Caco-2 (cell line): ENCODE measurements around the gene CFAP141. TPM values are rescaled to one million over a fixed set of nuclear protein-coding genes. Genes with fewer than 3 reads are reported as not detected.

Experiments
- BruUV-seq: library from RNA; stranded (reverse); fragments of 400-500 nt; replicated peaks from 2 replicates; lab custom pipeline; 2021; lab: Mats Ljungman, UMichigan
- CTCF ChIA-PET: fragments of 300-600 bp; sonication (Branson Sonifier 250); formaldehyde crosslinking; loops from one replicate; lab custom pipeline; 2022; ENCODE audit warnings: antibody characterized with exemption; lab: Charles Lee
- POLR2A ChIA-PET: fragments of 300-600 bp; sonication (Branson Sonifier 250); formaldehyde crosslinking; loops from one replicate; lab custom pipeline; 2022; ENCODE audit warnings: antibody characterized with exemption; lab: Charles Lee
- DNase-seq, 2 experiments: peaks; one replicate each; pipeline versions ENCODE4 v3.0.0 to v3.0.0-alpha.2; 2020 to 2022
- H3K27me3 ChIP-seq: replicated peaks from 2 replicates; pipeline ENCODE4 v1.6.0; 2011; ENCODE audit warnings: low read length; ENCODE audit not compliant: control insufficient read depth, insufficient read depth
- H3K36me3 ChIP-seq: 2 replicates; pipeline ENCODE4 v1.5.1; 2011; ENCODE audit warnings: low read length; ENCODE audit not compliant: control insufficient read depth, insufficient read depth
- H3K4me1 ChIP-seq: fragments of 250-450 bp; sonication (Bioruptor Pico); 2 replicates; pipeline ENCODE4 v1.5.1; 2020; ENCODE audit warnings: mild to moderate bottlenecking
- H3K4me3 ChIP-seq: 2 replicates; pipeline ENCODE4 v1.5.1; 2011; ENCODE audit warnings: low read depth, mild to moderate bottlenecking, control low read depth, low read length
- H3K9me3 ChIP-seq: fragments of 250-450 bp; sonication (Bioruptor Pico); 2 replicates; pipeline ENCODE4 v1.5.1; 2020; ENCODE audit warnings: mild to moderate bottlenecking, moderate library complexity
- H3K27ac Mint-ChIP-seq: one replicate; pipeline ENCODE4 v1.8.0; 2022; ENCODE audit warnings: mixed read lengths; ENCODE audit not compliant: unreplicated experiment
- H3K27me3 Mint-ChIP-seq: one replicate; pipeline ENCODE4 v1.8.0; 2022; ENCODE audit warnings: mixed read lengths; ENCODE audit not compliant: insufficient read depth, unreplicated experiment
- H3K36me3 Mint-ChIP-seq: one replicate; pipeline ENCODE4 v1.8.0; 2022; ENCODE audit warnings: mild to moderate bottlenecking, mixed read lengths; ENCODE audit not compliant: insufficient read depth, unreplicated experiment
- H3K4me1 Mint-ChIP-seq: one replicate; pipeline ENCODE4 v1.8.0; 2022; ENCODE audit warnings: low read depth, mixed read lengths; ENCODE audit not compliant: unreplicated experiment
- H3K4me3 Mint-ChIP-seq: one replicate; pipeline ENCODE4 v1.8.0; 2022; ENCODE audit warnings: mild to moderate bottlenecking, moderate library complexity, mixed read lengths; ENCODE audit not compliant: unreplicated experiment
- H3K9me3 Mint-ChIP-seq: one replicate; pipeline ENCODE4 v1.8.0; 2022; ENCODE audit warnings: mixed read lengths; ENCODE audit not compliant: unreplicated experiment
- intact Hi-C: fragments of 100-400 bp; cut with micrococcal nuclease; formaldehyde crosslinking; loops from one replicate; pipeline ENCODE4 v1.10.0; 2022; ENCODE audit not compliant: unreplicated experiment
- total RNA-seq: library from RNA; stranded (reverse); gene quantifications from 2 replicates; pipeline ENCODE4 v1.2.3, GENCODE V29; 2022
- TF ChIP-seq, protein P1 (sequence below), 2 experiments: fragments of 200-600 bp in 1 of 2; IDR thresholded peaks; 1 replicate in 1 of 2; 2 replicates in 1 of 2; pipeline versions ENCODE4 v1.5.1 to v1.8.0; 2011 to 2022; ENCODE audit warnings: antibody characterized with exemption in 1 of 2, control low read depth in 1 of 2, inconsistent platforms in 1 of 2, low read depth in 1 of 2, low read length in 1 of 2, mild to moderate bottlenecking in 1 of 2, moderate library complexity in 1 of 2; ENCODE audit not compliant: insufficient read depth in 1 of 2, severe bottlenecking in 1 of 2, unreplicated experiment in 1 of 2

CFAP141 gene
- total RNA-seq, 1 experiment from 2014 or later: not detected

DNA sequence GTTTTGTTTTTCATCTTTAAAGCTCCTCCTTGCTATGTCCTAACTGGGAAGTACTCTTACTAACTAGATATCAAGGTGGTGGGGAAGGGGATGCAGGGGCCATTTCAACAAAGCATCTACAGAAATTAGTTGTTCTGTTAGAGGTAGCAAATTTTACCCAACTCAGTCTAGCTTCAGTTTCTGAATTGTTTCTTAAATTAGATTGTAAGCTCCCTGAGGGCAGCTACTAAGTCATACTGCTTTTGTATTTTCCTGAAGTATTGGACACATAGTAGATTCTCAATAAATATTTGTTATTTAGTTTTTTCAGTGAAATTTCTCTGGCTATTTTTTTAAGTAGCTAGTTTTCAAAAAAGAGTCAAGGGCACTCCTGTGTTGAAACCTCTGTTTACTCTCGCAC lies 16.4 kb upstream of the CFAP141 start:
- POLR2A ChIA-PET: interaction anchor here (0.6 kb wide), 1 partner anchor 85 kb away, joined by 4 read pairs; no protein-coding TSS in a partner anchor
- Histone ChIP-seq H3K36me3 (peaks cover 4% of the 10 kb centered on the region; the same call in 1 of the 2 replicates), H3K9me3 (no peaks in the 10 kb centered on the region), H3K4me1 (peaks cover 31% of the 10 kb centered on the region), H3K27me3 (no peaks in the 10 kb centered on the region), H3K4me3 (peak overlapping the region; percentile 97)
- Mint-ChIP-seq H3K27ac (peak overlapping the region; percentile 73), H3K36me3 (peaks cover 66% of the 10 kb centered on the region), H3K9me3 (no peaks in the 10 kb centered on the region), H3K4me3 (peak overlapping the region; percentile 94), H3K4me1 (peaks cover 15% of the 10 kb centered on the region), H3K27me3 (no peaks in the 10 kb centered on the region)
- DNase-seq: no peak
- intact Hi-C loops: loop anchor here (1.0 kb wide), 1 partner anchor 15 kb away; no protein-coding TSS in a partner anchor
- TF ChIP-seq, protein P1, sequence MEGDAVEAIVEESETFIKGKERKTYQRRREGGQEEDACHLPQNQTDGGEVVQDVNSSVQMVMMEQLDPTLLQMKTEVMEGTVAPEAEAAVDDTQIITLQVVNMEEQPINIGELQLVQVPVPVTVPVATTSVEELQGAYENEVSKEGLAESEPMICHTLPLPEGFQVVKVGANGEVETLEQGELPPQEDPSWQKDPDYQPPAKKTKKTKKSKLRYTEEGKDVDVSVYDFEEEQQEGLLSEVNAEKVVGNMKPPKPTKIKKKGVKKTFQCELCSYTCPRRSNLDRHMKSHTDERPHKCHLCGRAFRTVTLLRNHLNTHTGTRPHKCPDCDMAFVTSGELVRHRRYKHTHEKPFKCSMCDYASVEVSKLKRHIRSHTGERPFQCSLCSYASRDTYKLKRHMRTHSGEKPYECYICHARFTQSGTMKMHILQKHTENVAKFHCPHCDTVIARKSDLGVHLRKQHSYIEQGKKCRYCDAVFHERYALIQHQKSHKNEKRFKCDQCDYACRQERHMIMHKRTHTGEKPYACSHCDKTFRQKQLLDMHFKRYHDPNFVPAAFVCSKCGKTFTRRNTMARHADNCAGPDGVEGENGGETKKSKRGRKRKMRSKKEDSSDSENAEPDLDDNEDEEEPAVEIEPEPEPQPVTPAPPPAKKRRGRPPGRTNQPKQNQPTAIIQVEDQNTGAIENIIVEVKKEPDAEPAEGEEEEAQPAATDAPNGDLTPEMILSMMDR (IDR thresholded peaks at IDR 0.05; ENCODE audit: insufficient read depth in 1 of 2, low read depth in 1 of 2, low read length in 1 of 2, severe bottlenecking in 1 of 2, unreplicated experiment in 1 of 2): no peak
- no TSS peak for BruUV-seq
- CTCF ChIA-PET: no interaction called here

DNA sequence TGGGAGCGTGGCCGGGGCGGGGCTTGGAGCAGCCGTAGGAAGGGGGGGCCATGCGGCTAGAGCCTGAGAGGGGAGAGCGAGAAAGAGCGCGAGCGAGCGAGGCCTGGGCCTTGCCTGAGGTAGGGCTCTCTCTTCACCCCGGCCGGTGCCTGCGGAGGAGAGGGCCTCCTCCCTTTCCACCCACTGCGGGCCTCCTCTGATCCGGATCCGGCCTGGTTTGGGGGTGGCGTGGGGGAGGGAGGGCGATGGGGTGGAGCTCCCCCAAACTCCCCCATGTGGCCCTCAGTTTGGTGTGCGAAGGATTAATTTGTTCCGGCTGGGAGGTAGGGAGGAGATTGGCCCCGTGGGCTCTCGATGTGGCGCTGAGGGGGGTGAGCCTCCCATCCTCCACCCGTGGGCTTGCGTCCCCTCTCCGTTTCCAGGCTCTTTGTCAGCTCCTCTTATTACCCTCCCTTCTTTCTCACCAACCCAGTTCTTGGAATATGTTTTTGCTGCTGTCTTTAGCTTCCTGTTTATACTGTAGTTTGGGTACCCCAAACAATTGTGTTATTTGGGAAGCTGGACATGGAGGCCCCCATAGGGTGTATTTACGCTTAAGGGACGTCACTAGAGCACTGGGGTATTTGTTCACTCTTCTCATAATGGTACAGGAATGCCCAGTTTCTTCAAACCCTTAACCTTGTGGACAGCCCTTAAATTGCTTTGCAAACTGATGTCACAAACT lies 15.3 kb upstream of the CFAP141 start:
- Mint-ChIP-seq H3K27me3 (no peaks in the 10 kb centered on the region), H3K27ac (peak overlapping the region; percentile 99), H3K4me1 (peaks cover 15% of the 10 kb centered on the region), H3K9me3 (no peaks in the 10 kb centered on the region), H3K4me3 (peak overlapping the region; percentile 94), H3K36me3 (peaks cover 66% of the 10 kb centered on the region)
- Histone ChIP-seq H3K36me3 (peaks cover 4% of the 10 kb centered on the region; the same call in 1 of the 2 replicates), H3K27me3 (no peaks in the 10 kb centered on the region), H3K9me3 (no peaks in the 10 kb centered on the region), H3K4me3 (peak overlapping the region; percentile 97), H3K4me1 (peaks cover 31% of the 10 kb centered on the region)
- POLR2A ChIA-PET: interaction anchor here (1.5 kb wide), 1 partner anchor 231 kb away, joined by 3 read pairs; no protein-coding TSS in a partner anchor
- CTCF ChIA-PET: no interaction called here
- TF ChIP-seq, protein P1 (IDR thresholded peaks at IDR 0.05; ENCODE audit: insufficient read depth in 1 of 2, low read depth in 1 of 2, low read length in 1 of 2, severe bottlenecking in 1 of 2, unreplicated experiment in 1 of 2): no peak
- BruUV-seq: no TSS peak
- intact Hi-C loops: loop anchor here (1.0 kb wide), 1 partner anchor 16 kb away; no protein-coding TSS in a partner anchor
- DNase-seq: peak; percentile 63 to 65

DNA sequence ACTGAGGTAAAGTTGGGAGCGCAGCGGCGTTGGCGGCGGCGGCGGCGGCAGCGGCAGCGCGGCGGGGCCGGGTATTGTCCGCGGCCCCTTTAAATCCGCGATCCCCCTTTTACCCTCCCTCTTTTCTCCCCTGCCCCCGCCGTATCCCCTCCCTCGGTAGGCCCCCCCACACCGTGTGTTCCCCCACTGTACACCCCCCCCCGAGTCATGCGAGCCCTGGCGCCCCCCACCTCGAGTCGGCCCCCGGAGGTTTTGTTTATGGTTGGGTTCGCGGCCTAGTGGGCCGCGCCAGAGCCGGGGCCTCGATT lies 14.8 kb upstream of the CFAP141 start:
- BruUV-seq: no TSS peak
- ChIA-PET CTCF (interaction anchor here (1.0 to 1.1 kb wide), 2 partner anchors 22 to 114 kb away, joined by 4 to 7 read pairs; no protein-coding TSS in a partner anchor), POLR2A (interaction anchor here (0.6 to 1.5 kb wide), 8 partner anchors 21 to 740 kb away, joined by 3 to 4 read pairs (median 4); partner anchors contain the start of genes CREB3L4 and TPM3)
- no peaks in the 10 kb centered on the region for H3K9me3 ChIP-seq
- no peak for DNase-seq
- peaks cover 66% of the 10 kb centered on the region for H3K36me3 Mint-ChIP-seq
- no peaks in the 10 kb centered on the region for H3K27me3 Mint-ChIP-seq
- peak overlapping the region; percentile 94 for H3K4me3 Mint-ChIP-seq
- peak overlapping the region; percentile 99 for H3K27ac Mint-ChIP-seq
- H3K4me1 Mint-ChIP-seq: peaks cover 15% of the 10 kb centered on the region
- TF ChIP-seq, protein P1 (IDR thresholded peaks at IDR 0.05; ENCODE audit: insufficient read depth in 1 of 2, low read depth in 1 of 2, low read length in 1 of 2, severe bottlenecking in 1 of 2, unreplicated experiment in 1 of 2): no peak
- peaks cover 31% of the 10 kb centered on the region for H3K4me1 ChIP-seq
- no peaks in the 10 kb centered on the region for H3K9me3 Mint-ChIP-seq
- peak overlapping the region; percentile 97 for H3K4me3 ChIP-seq
- intact Hi-C loops: loop anchor here (1.0 kb wide), 1 partner anchor 35 kb away; no protein-coding TSS in a partner anchor
- peaks cover 4% of the 10 kb centered on the region; the same call in 1 of the 2 replicates for H3K36me3 ChIP-seq
- no peaks in the 10 kb centered on the region for H3K27me3 ChIP-seq
